ENCODE results near the gene MREG.

The MREG gene

DNA sequence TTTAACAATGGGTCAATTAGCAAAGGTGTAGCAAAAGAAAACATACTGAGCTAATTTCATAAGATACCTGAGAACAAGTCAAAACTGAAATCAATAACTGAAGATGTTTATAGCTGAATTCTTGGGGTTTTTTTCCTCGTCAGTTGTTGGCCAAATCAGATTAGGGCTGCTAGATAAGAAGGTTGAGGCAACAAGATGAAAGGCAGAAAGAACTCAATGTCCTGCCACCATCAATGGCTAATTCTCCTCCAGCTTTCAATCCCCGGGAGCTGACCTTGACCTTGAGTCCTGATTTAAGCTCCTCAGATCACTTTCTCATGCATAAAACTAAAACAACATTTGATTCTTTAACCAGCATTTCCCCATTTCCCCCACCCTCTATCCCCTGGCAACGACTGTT is 61.8 kb downstream of the MREG start:
- TF ChIP-seq, protein P1, sequence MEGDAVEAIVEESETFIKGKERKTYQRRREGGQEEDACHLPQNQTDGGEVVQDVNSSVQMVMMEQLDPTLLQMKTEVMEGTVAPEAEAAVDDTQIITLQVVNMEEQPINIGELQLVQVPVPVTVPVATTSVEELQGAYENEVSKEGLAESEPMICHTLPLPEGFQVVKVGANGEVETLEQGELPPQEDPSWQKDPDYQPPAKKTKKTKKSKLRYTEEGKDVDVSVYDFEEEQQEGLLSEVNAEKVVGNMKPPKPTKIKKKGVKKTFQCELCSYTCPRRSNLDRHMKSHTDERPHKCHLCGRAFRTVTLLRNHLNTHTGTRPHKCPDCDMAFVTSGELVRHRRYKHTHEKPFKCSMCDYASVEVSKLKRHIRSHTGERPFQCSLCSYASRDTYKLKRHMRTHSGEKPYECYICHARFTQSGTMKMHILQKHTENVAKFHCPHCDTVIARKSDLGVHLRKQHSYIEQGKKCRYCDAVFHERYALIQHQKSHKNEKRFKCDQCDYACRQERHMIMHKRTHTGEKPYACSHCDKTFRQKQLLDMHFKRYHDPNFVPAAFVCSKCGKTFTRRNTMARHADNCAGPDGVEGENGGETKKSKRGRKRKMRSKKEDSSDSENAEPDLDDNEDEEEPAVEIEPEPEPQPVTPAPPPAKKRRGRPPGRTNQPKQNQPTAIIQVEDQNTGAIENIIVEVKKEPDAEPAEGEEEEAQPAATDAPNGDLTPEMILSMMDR (IDR thresholded peaks at IDR 0.05; ENCODE audit: borderline replicate concordance, control extremely low read depth, extremely low read depth, insufficient read depth, missing control alignments), result no peak
- DNase-seq (ENCODE audit: low spot score), result no peak
- in situ Hi-C loops (cut with MboI; ENCODE audit: low sequenced_read_pairs, unreplicated experiment), result loop anchor here (5.0 kb wide), 1 partner anchor 66 kb away; no protein-coding TSS in a partner anchor

DNA sequence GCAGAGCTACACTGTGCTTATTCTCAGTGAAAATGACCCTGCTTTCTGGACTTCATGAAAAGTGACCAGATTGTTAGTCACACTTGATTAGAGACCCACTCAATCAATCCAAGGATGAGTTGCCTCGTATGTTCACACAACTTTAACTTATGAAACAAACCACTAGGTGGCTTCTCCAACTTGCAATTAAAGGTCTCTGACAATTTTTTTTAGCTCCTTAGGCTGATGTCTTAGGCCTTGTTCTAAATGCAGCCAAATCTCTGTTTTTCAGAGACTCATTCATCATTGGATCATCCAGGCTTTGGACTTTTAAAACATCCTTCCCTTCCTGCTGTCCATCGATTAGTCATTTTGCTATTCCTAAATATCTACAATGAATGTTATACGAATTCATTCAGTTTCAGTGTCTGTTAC is 63.4 kb downstream of the MREG start:
- TF ChIP-seq, protein P1 (IDR thresholded peaks at IDR 0.05; ENCODE audit: borderline replicate concordance, control extremely low read depth, extremely low read depth, insufficient read depth, missing control alignments), result peak; percentile 13
- in situ Hi-C loops (cut with MboI; ENCODE audit: low sequenced_read_pairs, unreplicated experiment), result loop anchor here (5.0 kb wide), 1 partner anchor 67 kb away; no protein-coding TSS in a partner anchor
- peak; percentile 56 for DNase-seq (ENCODE audit: low spot score)

DNA sequence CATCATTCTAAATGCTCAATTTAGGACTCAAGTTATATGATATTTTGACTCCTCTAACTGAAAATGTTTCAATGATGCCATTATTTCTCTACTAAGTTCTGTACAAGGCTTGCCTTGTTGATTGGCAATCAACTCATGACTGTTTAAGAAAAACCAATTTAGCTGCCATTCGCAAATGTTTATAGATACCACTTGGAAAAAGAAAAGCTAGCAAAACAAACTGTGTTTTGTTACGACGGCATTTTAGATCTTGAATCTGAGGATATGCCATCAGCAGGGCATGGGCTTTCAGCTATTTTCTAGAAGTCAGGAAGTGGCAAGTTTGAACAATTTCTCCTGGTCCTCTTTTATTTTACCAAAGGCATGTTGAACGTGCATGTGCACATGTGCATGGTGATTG is 65.3 kb downstream of the MREG start:
- no peak for DNase-seq (ENCODE audit: low spot score)
- TF ChIP-seq, protein P1 (IDR thresholded peaks at IDR 0.05; ENCODE audit: borderline replicate concordance, control extremely low read depth, extremely low read depth, insufficient read depth, missing control alignments), result no peak
- in situ Hi-C loops (cut with MboI; ENCODE audit: low sequenced_read_pairs, unreplicated experiment), result no loop called here

DNA sequence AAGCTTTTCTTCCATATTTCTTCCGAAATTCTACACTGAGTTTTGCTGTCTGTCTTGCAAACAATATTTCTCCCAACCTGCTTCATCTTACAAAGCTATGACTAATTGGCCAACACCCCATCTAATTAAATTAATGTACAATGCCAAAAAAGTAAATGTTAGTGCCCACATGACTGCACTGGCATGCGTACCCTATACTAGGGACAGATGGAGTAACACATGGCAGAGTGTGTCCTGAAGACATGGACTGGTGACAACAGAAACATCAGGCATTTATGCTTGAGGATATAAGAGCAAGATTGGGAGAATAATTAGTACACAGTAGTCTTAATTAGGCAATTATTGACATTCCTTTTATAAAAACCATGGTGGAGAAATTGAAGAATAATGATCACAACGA is 66.8 kb downstream of the MREG start:
- DNase-seq (ENCODE audit: low spot score), result no peak
- TF ChIP-seq, protein P1 (IDR thresholded peaks at IDR 0.05; ENCODE audit: borderline replicate concordance, control extremely low read depth, extremely low read depth, insufficient read depth, missing control alignments), result no peak
- in situ Hi-C loops (cut with MboI; ENCODE audit: low sequenced_read_pairs, unreplicated experiment), result no loop called here

DNA sequence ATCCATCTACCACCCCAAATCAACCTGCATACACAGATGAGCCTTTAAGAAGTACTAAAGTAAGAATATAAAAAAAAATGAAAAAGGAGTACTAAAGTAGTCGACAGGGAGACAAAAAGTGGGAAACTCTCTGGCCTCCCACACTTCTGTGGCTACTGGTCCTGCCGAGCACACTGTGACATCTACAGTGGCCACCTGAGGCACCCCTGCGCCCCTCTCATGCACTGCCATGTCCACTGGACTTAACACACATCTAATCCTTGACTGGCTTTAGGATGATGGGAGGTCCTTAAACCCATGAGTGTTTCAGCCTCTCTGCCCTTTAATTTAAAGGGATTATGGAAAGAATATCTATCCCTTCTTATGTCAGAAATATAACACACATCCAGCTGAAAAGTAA is 71.2 kb downstream of the MREG start:
- in situ Hi-C loops (cut with MboI; ENCODE audit: low sequenced_read_pairs, unreplicated experiment), result no loop called here
- TF ChIP-seq, protein P1 (IDR thresholded peaks at IDR 0.05; ENCODE audit: borderline replicate concordance, control extremely low read depth, extremely low read depth, insufficient read depth, missing control alignments), result no peak
- DNase-seq (ENCODE audit: low spot score), result no peak

DNA sequence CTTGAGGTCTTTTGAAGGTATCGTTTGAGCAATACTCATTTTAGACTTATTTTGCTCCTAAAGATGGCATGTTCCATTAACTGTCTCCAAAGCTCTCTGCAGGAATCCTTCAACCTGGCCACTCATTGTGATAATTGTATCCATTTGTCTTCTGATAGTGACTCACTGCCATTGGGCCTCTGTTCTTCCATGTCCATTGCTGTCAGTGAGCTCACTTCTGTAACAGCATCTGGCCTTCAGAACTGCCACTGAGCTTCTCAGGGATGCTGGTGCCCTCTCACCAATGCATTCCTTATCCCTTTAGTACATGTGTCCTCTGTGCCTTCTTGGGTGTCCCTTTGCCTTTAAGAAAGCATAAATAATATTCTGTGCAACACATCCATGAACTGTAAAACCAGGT is 71.6 kb downstream of the MREG start:
- TF ChIP-seq, protein P1 (IDR thresholded peaks at IDR 0.05; ENCODE audit: borderline replicate concordance, control extremely low read depth, extremely low read depth, insufficient read depth, missing control alignments), result no peak
- no peak for DNase-seq (ENCODE audit: low spot score)
- in situ Hi-C loops (cut with MboI; ENCODE audit: low sequenced_read_pairs, unreplicated experiment), result no loop called here

Measured in GM13976 (cell line).